Measurements from ENCODE around the gene IMPACT. TPM values are rescaled to one million over a fixed set of nuclear protein-coding genes. Genes with fewer than 3 reads are reported as not detected.
A peak's percentile ranks its signal among the peaks of the same experiment; 100 is the strongest.

Gene IMPACT
- total RNA-seq: 10 to 100 TPM; 18.9 to 20.8 TPM
- long read RNA-seq, transcript IMPACT-201 (11 exons, 3,792 nt): major isoform, 12 of 16 reads
- long read RNA-seq, partial matches to known transcripts: 1 of 16 reads
- long read RNA-seq, other reads (novel, unspliced or antisense): 1 of 16 reads

DNA sequence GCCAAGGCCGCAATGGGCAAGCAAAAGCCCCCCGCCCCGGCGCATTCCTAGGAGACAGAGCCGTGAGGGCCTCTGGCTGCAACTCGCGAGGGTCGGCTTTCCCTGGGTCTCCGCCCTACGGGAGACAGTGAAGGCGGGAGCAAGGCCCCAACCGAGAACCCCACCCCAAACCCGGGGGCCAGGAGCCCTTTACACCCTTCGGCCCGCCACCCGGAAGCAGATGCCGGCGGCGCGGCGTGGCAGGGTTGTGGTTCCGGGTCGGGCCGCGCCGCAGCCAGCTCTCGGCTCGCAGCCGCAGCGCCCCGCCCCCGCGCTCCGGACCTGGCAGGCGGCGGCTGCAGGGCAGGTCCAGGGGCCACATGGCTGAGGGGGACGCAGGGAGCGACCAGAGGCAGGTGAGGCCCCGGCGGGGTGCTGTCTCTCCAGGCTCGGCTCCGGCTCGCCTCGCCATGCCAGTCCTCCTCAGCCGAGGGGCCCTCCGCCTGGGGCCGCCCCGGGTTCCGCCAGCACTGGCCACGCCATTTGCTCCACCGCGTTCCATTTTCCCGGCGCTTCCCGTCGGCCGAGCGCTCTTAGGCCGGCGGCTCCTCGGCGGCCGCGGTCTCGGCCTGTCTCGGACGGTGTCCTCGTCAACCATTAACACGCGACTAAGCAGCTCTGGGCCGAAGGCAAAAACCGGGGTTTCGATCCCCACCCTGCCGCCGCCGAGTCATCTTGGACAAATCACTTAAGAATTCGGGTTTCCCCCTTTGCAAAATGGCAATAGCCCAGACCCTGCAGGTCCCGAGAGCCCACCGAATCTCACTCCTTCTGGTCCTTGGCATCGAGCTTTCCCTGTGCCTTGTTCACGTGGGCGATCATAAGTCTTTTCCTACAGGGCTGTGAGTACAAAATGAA, at the start of gene IMPACT:
Gene IMPACT, plus strand, starts transcription at position 273 of the 897 bp plus-strand sequence. Its CDS starts 87 bp downstream, at position 360.
- DNase-seq: peak; percentile 90
- intact Hi-C loops (cut with DNase I): loop anchor here in 1 of 2 donors (2.0 kb wide), 1 partner anchor 28 kb away; no protein-coding TSS in a partner anchor
- ATAC-seq: peak; percentile 98 to 99

DNA sequence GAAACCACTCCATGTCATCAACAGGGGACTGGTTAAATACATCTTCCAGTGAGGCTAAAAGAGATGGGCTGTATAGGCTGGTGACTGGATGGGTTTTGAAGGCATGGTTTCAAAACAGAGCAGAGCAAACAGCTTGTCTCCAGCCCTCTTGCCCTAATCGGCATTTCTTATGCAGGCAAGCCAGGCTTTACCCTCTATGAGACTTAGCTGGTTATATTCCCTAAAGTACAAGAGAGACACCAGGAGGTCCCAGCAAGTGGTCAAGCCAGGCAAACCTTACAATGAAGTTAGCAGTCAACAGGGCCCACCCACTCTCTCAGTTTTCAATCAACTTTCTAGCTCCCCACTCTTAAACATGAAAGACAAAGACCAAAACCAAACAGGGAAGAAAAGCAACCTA, 47.9 kb upstream of the IMPACT start:
- DNase-seq (no peak), ATAC-seq (no peak)
- intact Hi-C loops (cut with DNase I): no loop called here

GRCh38 chr18:24380163-24380747, 46.2 kb upstream of the IMPACT start:
- intact Hi-C loops (cut with DNase I): no loop called here
- no peak for DNase-seq
- no peak for ATAC-seq

DNA sequence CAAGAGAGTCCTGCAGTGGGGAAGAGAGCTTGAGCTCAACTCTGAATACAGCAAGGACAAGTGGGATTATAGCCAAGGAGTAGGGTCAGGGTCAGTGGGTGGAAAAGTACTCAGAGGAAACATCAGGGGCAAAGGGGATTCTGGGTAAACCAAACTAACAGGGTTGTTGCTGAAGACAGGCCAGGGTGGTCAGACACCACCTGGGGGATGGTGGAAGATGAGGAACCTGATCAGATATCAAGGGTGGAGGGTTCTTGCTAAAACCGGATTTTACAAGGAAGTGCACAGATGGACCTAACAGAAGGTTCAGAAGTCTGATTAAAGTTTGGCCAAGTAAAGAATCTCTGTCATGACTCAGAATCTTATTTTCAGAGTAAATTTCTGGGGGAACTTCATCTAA, 45.3 kb upstream of the IMPACT start:
- intact Hi-C loops (cut with DNase I): no loop called here
- DNase-seq (no peak), ATAC-seq (no peak)

GRCh38 chr18:24386681-24387080, 39.8 kb upstream of the IMPACT start:
- ATAC-seq (no peak), DNase-seq (no peak)
- intact Hi-C loops (cut with DNase I): no loop called here

DNA sequence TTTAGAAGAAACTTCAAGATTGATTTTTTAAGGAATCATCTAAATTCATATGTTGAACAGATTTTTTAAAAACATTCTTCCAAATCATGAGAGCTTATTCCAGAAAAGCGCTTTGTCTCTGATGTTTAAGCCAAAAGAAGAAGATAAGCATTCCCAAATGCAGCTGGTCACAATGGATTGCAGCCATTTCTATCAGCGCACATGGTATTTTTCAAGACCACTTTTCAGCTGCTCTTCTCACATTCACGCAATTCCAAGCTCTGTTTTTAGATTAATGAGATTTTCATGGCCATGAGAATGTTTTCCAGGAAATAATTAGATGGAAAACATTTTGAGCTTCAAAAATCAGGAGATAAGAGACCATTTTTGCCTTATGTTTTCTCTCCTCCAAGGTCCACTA, 37.5 kb upstream of the IMPACT start:
- intact Hi-C loops (cut with DNase I): no loop called here
- no peak for DNase-seq
- no peak for ATAC-seq

GRCh38 chr18:24395049-24395795, 31.2 kb upstream of the IMPACT start:
- no peak for ATAC-seq
- intact Hi-C loops (cut with DNase I): no loop called here
- no peak for DNase-seq

DNA sequence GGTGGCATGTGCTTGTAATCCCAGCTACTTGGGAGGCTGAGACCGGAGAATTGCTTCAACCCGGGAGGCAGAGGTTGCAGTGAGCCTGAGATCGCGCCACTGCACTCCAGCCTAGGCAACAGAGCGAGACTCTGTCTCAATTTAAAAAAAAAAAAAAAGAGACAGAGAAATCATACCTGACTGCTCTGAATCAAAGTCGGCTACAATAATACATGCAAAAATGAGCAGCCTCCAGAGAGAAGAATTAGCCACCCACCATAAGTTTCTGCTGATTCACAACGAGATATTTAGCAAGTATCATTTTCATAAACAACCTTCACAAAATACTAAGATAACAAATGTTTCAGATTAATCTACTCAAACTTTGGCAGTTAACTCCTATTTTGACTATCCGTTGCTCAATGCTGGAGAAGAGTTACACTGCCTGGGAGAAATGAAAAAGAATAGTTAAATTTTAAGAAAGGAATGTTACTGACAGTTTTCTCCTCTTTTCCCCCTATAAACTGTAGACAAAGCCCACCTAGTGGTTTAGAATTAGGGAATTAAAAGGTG, 30.3 kb upstream of the IMPACT start:
- DNase-seq (no peak), ATAC-seq (no peak)
- intact Hi-C loops (cut with DNase I): no loop called here

GRCh38 chr18:24397131-24397693, 29.3 kb upstream of the IMPACT start:
- intact Hi-C loops (cut with DNase I): no loop called here
- ATAC-seq (peak; percentile 55 to 60), DNase-seq (no peak)

DNA sequence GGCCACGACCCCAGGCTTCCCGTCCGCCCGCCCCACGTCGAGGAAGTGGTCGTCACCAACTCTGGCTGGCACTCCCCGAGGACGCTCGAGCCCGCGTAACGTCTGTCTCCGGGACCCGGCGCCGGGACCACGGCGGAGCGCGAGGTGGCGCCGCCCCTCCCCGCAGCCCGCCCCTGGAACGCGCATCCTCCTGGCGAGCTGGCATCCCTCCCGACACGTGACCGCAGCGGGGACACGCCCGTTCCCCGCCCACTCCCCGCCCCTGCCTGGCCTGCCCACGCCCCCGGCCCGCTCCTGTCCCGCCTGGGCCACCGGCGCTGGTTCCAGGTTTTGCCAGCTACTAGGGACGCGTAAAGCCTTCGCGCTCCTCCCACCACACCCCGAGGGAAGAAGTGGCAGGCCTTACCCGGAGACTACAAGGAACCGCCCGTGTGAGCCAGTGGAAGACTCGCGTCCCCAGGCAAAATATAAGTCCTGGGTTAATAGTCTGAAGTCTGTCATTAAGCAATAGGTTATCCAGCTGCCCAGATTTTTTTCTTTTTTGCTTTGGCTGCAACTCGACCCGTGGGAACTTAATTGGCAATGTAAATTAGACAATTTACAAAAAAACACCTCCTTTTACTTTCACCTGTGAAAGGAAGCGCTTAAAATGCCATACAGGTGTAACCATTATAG, 28.6 kb upstream of the IMPACT start, which contains the start of gene OSBPL1A:
Gene OSBPL1A, minus strand, starts transcription at position 131 of the 675 bp plus-strand sequence. CDS start 20,291 bp downstream, outside the sequence.
- ATAC-seq: peak; percentile 97 to 98
- intact Hi-C loops (cut with DNase I): loop anchor here in 1 of 2 donors (2.0 kb wide), 1 partner anchor 29 kb away; the partner anchor contains the start of gene IMPACT

GRCh38 chr18:24398540-24398939, 27.9 kb upstream of the IMPACT start:
- intact Hi-C loops (cut with DNase I): loop anchor here in 1 of 2 donors (2.0 kb wide), 1 partner anchor 28 kb away; the partner anchor contains the start of gene IMPACT
- DNase-seq (no peak), ATAC-seq (no peak)

More for the DNA sequence above, 28.6 kb upstream of the IMPACT start, which contains the start of gene OSBPL1A:
- DNase-seq: peak; percentile 95

- DNase-seq (no peak), ATAC-seq (no peak)
- intact Hi-C loops (cut with DNase I): no loop called here
Measured at GRCh38 chr18:24400587-24400986, 25.9 kb upstream of the IMPACT start.

GRCh38 chr18:24402209-24402785, 24.2 kb upstream of the IMPACT start:
- intact Hi-C loops (cut with DNase I): no loop called here
- DNase-seq (no peak), ATAC-seq (no peak)

- ATAC-seq: no peak
- intact Hi-C loops (cut with DNase I): no loop called here
- DNase-seq: no peak
Measured at GRCh38 chr18:24403076-24403475, 23.4 kb upstream of the IMPACT start.

DNA sequence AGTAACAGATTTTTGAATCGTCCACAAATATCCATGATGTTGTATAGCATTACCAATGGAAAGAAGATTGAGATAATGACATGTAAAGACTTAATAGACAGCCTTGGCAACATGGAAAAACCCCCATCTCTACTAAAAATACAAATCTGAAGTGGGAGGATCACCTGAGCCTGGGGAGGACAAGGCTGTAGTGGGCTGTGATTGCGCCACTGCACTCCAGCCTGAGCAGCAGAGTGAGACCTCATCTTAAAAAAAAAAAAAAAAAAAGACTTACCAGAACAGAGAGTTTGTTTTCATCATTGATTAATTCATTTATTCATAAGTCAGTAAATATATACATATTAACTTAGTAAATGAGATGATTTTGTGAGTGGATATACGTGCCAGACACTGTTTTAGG, 21.9 kb upstream of the IMPACT start:
- intact Hi-C loops (cut with DNase I): no loop called here
- DNase-seq (no peak), ATAC-seq (no peak)

GRCh38 chr18:24408496-24408895, 18.0 kb upstream of the IMPACT start:
- ATAC-seq: no peak
- no peak for DNase-seq
- intact Hi-C loops (cut with DNase I): no loop called here

DNA sequence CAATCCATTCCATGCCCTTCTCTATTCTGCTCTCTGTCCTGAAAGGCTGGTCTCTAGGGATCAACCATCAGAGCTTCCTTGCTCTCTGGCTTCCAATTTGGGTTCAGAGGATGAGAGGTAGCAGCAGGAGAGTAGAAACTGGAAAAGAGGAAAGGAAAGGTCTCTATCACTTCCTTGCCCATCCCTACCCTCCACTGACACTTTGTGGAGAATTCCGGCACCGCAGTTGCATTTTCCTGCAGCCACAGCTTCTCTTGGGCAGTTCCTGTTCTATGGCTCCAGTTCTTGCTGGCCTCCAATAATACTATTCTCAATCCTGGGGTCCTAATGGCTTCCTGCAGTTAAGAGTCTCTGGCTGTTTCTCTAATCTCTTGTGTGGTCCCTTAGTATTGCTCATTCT, 13.3 kb upstream of the IMPACT start:
- ATAC-seq (peak in 1 of 2 donors; percentile 57), DNase-seq (no peak)
- intact Hi-C loops (cut with DNase I): no loop called here

Data from left cardiac atrium (tissue), 4 donors.